HG03095 (cell line): ENCODE results near the gene NUP62.
A peak's percentile ranks its signal among the peaks of the same experiment; 100 is the strongest.
"Not testable (repeated sequence)": the region's sequence is repeated elsewhere in the genome, so short reads cannot be mapped to it uniquely, and the experiment has no call there.

Experiments used
- ATAC-seq: cut with Tn5 transposase; IDR thresholded peaks from one replicate; pipeline ENCODE4 v1.9.1; 2021; ENCODE audit warnings: moderate library complexity; ENCODE audit not compliant: unreplicated experiment

Gene NUP62

GRCh38 chr19:49952479-49952836, 23.2 kb upstream of the NUP62 start:
- no peak for ATAC-seq

DNA sequence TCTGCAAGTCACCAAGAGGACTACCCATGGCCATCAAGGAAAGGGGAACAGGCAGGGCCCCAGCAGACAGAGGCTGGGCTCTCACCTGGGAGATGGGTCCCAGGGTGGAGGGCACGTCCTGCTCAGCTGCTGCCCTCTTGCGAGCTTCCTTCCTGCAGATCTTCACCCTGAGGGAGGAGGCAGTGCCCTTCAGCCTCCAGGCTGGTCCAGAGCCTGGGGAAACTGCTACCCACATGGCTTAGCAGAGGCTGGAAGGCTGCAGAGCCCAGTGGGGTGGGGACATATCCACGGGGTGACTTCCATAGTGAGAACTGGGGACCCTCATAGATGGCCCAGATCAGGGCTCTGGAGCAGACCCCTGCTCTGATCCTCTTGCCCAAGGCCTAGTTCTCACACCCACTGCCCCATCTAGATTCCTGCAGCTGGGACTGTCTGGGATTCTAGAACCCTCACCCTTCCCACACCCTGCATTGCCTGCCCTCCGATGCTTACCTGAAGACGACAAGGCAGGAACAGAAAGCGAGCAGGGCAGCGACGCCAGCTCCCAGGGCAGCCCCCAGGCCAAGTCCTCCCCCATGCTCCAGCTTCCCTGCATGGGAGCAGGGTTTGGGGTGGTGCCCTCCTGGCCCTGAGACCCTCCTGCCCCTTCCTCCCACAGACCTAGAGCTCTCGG, 22.6 kb upstream of the NUP62 start:
- ATAC-seq: no peak

DNA sequence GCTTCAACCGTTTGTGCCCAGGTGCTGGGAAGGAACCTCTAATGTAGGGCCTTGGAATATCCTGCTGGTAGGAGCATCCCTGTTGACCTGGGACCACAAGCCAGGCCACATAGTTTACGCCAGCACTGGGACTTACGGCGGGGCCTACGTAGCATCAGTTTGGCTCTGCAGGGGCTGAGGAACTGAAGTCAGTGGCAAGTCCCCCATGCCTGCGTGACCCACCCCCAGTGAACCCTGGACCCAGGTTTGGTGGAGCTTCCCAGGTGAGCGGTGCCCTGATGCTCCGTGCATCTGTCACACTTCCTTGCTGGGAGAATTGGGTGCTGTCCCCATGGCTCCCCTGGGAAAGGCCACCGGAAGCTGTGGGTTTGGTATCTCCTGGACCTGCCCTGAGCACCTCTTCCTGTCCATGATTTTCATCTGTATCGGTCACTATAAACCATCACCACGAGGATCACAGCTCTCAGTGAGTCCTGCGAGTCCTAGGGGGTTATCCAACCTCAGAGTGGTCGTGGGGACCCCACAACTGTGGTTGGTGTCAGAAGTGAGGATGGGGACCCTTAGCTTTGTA, 21.7 kb upstream of the NUP62 start:
- no peak for ATAC-seq

- ATAC-seq: no peak
These were observed 21.3 kb upstream of the NUP62 start for GRCh38 chr19:49950590-49950948.

- no peak for ATAC-seq
These were observed 20.7 kb upstream of the NUP62 start for GRCh38 chr19:49949742-49950589.

DNA sequence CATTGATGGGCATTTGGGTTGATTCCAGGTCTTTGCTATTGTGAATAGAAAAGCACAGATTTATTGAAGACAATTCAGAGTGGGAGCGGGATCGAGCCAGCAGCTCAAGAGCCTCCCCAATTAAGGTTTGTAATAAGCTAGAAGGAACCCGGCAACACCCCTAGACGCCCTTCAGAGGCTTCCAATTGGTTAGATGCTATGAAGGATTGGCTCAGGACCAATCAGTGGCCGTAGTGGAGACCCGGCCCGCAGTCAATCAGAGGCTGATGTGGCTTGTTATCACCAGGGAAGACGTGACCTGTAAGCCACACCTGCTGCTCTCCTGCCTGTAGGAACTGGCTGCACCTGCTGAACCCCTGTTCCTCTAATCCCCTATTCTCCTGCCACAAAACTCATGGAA, 17.1 kb upstream of the NUP62 start:
- no peak for ATAC-seq

- not testable (repeated sequence) for ATAC-seq
These were observed 15.3 kb upstream of the NUP62 start for GRCh38 chr19:49944567-49944966.

DNA sequence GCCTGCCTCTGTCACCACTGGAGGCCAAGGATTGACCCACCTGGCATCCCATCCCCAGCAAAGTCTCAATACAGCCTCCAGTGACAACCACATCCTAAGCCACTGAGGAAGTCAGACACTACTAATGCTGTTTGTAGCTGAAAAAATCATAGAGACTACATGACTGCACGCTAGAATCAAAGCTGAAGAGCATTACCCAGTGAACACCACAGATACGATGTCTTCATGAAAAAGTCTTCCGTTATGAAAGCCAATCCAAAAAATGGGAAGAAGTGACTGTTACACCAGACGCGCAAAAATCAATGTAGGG, 11.1 kb upstream of the NUP62 start:
- no peak for ATAC-seq

DNA sequence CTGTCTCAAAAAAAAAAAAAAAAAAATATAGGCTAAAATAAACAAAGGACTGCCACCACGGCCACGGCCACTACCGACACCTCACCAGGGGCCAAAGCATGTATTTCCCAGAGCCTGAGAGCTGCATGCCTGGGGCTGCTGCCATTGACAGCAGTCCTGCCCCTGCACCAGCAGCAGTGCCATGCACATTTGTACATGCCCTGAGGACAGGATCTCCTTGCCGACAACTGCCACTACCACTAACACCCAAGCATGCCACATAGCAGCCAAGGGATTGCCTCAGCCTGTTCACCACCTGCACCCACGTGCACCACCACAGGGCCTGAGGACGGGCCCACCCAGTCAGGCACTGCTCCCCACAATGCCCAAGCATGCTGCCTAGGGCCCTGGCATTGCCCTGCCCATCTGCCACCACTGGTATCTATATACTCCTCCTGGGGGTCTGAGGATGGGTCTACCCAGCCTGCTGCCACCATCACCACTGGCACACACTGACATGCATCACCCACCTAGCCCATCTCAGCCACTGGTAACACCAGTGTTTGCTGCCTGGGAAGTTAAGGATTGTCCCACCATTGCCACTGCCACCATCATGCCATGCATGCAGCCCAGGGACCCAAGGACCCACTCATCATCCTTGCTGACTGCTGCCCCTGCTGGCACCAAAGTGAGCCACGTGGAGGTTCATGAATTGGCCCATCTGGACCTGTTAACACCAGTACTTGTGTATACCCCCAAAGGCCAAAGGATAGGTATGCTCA, 10.6 kb upstream of the NUP62 start:
- ATAC-seq: no peak

GRCh38 chr19:49938662-49939061, 9.4 kb upstream of the NUP62 start:
- no peak for ATAC-seq

GRCh38 chr19:49937750-49938381, 8.6 kb upstream of the NUP62 start:
- no peak for ATAC-seq

GRCh38 chr19:49936549-49936948, 7.2 kb upstream of the NUP62 start:
- no peak for ATAC-seq

DNA sequence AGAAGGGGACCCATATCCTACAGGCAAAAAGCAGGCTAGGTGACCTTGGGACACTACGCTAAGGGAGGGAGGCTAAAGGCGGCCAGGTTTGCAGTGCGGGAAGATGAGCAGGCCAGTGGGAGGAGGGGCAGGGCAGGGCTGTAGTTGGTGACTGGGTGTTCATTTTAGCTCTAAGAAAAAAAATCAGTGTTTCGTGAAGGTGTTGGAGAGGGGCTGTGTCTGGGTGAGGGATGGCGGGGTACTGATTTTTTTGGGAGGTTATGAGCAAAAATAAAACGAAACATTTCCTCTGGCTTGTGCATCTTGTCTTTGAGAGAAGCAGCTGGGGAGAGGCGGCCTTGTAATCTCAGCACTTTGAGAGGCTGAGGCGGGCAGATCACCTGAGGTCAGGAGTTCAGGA, 4.3 kb upstream of the NUP62 start:
- no peak for ATAC-seq

GRCh38 chr19:49932731-49933131, 3.4 kb upstream of the NUP62 start:
- ATAC-seq: no peak

GRCh38 chr19:49932041-49932451, 2.7 kb upstream of the NUP62 start:
- ATAC-seq: no peak

DNA sequence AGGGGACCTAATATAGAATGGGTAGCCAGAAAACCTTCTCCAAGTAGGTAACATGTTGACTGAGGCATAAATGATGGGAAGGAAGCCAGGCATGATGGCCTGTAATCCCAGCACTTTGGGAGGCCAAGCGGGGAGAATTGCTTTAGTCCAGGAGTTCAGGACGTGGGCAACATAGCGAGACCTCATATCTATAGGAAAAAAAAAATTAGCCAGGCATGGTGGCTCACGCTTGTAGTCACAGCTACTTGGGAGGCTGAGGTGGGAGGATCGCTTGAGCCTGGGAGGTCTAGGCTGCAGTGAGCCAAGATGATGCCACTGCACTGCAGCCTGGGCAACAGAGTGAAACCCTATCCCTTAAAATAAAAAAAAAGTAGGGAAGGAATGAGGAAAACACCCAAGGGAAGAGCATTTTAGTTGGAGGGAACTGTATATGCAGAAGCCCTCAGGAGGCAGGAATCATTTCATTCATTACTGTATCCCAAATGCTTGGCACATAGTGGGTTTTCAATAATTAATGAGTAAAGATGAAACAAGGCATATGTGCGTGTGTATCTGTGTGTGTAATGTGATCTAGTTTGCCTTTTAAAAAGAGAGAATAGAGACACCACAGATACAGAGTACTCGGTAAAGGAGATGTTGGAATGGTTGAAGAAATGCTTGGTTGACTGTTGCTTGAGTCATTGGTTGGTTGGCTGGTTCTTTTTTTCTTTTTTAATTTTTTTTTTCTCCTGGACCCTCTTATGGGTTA, 2.2 kb upstream of the NUP62 start:
- ATAC-seq: no peak

DNA sequence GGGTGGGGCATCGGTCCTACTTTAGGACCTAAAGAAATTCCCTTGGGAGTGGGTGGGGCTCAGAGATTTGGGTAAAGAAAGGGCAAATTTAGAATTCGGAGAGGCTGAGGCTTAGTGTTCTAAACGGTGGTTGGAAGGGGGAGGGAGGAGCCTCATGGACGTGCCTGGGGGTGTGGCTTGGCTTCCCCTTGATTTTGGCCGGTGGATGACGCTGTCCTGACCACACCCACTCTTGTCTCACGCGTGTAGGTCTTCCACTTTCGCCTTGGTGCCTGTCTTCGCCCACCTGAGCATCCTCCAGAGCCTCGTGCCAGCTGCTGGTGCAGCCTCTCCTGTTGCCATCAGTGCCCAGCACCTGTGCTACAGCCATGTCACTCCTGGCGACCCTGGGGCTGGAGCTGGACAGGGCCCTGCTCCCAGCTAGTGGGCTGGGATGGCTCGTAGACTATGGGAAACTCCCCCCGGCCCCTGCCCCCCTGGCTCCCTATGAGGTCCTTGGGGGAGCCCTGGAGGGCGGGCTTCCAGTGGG, 1.2 kb upstream of the NUP62 start:
- ATAC-seq: no peak

DNA sequence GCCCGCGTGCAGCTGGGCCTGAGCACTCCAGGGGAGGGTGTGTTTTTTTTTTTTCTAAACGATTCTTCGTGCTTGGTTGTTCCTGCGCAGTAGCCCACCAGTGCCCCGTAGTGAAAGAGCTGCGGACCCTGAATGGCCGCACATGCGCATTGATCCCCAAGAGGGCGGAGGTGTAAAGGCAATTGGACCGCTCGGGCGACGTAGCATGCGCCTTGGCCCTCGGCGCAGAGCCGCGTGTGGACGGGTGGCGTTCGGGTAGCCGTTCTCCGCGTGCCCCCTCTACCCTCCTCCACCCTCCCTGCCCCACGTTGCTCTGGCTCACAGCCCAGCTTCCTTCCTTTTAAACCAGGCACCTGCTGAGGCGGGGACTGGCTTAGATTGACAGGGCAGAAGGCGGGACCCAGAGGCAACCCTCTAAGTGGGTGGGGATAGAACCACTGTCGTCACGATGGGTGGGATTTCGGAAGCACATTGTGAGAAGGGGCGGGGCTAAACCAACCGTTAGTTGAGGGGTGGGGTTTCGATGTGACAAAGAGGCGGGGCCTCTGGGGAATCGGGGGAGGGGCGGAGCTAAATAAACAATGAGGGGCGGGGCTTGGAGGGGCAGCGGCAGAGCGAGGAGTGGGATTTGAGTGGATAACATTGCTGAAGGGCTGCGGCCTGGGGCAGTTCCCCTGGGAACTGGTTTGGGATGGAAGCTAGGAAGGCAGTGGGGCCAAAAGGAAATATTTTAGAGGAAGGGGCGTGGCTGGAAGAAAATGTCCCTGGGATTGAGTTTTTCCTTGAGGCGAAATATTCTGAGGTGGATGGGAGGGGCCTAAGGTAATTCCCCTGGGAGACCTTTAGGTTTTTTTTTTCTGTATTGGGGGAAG, 543 bp upstream of the NUP62 start:
- ATAC-seq: peak; percentile 60

DNA sequence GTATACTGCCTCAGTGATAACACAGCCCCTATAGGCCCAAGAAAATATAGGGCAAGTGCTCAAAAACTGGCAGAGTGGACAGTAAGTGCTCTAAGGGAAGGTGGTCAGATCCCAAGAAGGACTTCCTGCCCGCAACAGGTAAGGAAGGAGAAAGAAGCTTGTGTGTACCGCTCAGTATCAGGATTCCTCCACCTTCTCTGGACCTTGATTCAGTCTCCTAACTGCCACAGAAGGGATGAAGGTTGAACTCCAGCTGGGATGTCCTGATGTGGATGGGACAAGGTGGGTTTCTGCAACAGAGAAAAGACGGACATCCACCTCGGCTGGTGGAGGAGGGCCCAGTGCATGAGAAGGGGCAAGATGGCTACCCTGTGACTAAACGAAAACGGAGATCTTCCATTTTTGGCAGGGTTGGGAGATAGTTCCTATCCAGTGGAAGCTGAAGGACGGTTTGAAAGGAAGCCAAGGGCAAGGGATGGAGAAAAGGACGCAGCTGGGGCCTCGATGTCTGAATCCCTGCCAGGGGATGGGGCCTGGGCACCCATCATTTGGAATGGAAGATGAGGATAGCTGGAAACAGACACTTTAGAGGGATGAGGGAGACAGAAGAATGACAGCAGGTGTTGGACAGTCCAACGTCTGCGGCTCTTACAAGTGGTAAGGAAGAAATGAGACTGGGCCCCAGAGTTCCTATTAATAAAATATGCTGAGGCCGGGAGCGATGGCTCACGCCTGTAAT, 1.6 kb downstream of the NUP62 start:
- ATAC-seq: no peak
